Measurements from ENCODE around the gene AOPEP.
"Not testable (repeated sequence)": the region's sequence is repeated elsewhere in the genome, so short reads cannot be mapped to it uniquely, and the experiment has no call there.

AOPEP gene

GRCh38 chr9:94934816-94935328 is 208.4 kb downstream of the AOPEP start:
- DNase-seq (ENCODE audit: low read depth): no peak

GRCh38 chr9:94935396-94935795 is 208.9 kb downstream of the AOPEP start:
- no peak for DNase-seq (ENCODE audit: low read depth)

GRCh38 chr9:94936419-94936818 is 209.9 kb downstream of the AOPEP start:
- no peak for DNase-seq (ENCODE audit: low read depth)

- peak; percentile 92 for DNase-seq (ENCODE audit: low read depth)
Measured at GRCh38 chr9:94937214-94937903, 210.9 kb downstream of the AOPEP start.

GRCh38 chr9:94938384-94938783 is 211.9 kb downstream of the AOPEP start:
- no peak for DNase-seq (ENCODE audit: low read depth)

- not testable (repeated sequence) for DNase-seq (ENCODE audit: low read depth)
Measured at GRCh38 chr9:94940296-94940695, 213.8 kb downstream of the AOPEP start.

GRCh38 chr9:94941211-94941875 is 214.8 kb downstream of the AOPEP start:
- DNase-seq (ENCODE audit: low read depth): no peak

GRCh38 chr9:94944626-94945025 is 218.1 kb downstream of the AOPEP start:
- DNase-seq (ENCODE audit: low read depth): peak; percentile 55

- DNase-seq (ENCODE audit: low read depth): peak; percentile 95
Measured at GRCh38 chr9:94945197-94946144, 219.0 kb downstream of the AOPEP start.

GRCh38 chr9:94946256-94946655 is 219.8 kb downstream of the AOPEP start:
- DNase-seq (ENCODE audit: low read depth): no peak

GRCh38 chr9:94948567-94949235 is 222.2 kb downstream of the AOPEP start:
- DNase-seq (ENCODE audit: low read depth): no peak

- no peak for DNase-seq (ENCODE audit: low read depth)
Measured at GRCh38 chr9:94949370-94949769, 222.9 kb downstream of the AOPEP start.

- no peak for DNase-seq (ENCODE audit: low read depth)
Measured at GRCh38 chr9:94950040-94950578, 223.6 kb downstream of the AOPEP start.

- peak; percentile 69 for DNase-seq (ENCODE audit: low read depth)
Measured at GRCh38 chr9:94950579-94951323, 224.3 kb downstream of the AOPEP start.

GRCh38 chr9:94951324-94952135 is 225.0 kb downstream of the AOPEP start:
- no peak for DNase-seq (ENCODE audit: low read depth)

- DNase-seq (ENCODE audit: low read depth): no peak
Measured at GRCh38 chr9:94952565-94953373, 226.3 kb downstream of the AOPEP start.

GRCh38 chr9:94956731-94957130 is 230.2 kb downstream of the AOPEP start:
- no peak for DNase-seq (ENCODE audit: low read depth)

GRCh38 chr9:94960964-94961363 is 234.5 kb downstream of the AOPEP start:
- no peak for DNase-seq (ENCODE audit: low read depth)

- no peak for DNase-seq (ENCODE audit: low read depth)
Measured at GRCh38 chr9:94961870-94962269, 235.4 kb downstream of the AOPEP start.

Measured in iris pigment epithelial cell (primary cell).